Measurements from ENCODE around the gene MITF. TPM values are rescaled to one million over a fixed set of nuclear protein-coding genes. Genes with fewer than 3 reads are reported as not detected.

MITF gene
- polyA plus RNA-seq, 1 donor from 2014 or later = not detected

DNA sequence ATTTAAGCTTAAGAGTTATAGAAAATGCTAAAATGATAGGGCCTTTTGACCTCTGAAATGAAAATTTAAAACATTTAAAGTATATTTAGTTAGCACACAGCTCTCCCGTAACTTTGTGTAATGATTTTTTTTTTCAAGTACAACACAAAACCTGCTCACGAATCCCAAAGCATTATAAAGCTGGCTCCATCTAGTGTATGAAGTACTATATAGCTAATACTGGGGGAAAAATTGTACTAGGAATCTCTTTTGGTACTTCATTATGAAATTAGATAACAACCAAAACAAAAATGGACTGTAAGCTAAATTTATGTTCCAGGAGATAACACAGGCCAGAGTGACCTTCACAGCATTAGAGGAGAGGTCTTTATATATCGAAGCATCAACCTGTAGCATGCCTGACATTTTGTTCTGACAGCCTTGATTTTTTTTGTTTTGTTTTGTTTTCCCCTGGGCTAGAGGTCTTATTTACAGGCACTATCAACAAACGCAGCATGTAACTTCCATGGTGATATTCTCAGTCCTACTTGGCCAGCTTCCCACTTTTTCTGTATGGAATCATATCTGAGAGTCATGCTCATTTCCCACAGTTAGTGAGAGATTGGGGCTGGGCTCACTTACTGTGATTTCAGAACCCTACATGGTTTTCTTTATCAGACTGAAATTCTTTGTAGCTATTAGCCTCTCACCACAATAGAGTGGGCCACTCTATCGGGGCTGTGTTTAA is 116.3 kb downstream of the MITF start:
- H3K27me3 ChIP-seq (ENCODE audit: insufficient read depth, low read depth, low read length) = no peaks in the 10 kb centered on the region
- H3K27ac ChIP-seq (ENCODE audit: low read length) = no peak overlapping the region
- no peak overlapping the region for H3K4me2 ChIP-seq (ENCODE audit: low read length)
- no peak overlapping the region for H3K9ac ChIP-seq (ENCODE audit: low read length)
- no peaks in the 10 kb centered on the region for H3K9me2 ChIP-seq (ENCODE audit: insufficient read depth, low read length)
- TF ChIP-seq SMC3 (conservative IDR thresholded peaks at IDR 0.05; ENCODE audit: poor library complexity) (peak; percentile 56), RAD21 (conservative IDR thresholded peaks at IDR 0.05) (peak; percentile 49)
- TF ChIP-seq, protein P1, sequence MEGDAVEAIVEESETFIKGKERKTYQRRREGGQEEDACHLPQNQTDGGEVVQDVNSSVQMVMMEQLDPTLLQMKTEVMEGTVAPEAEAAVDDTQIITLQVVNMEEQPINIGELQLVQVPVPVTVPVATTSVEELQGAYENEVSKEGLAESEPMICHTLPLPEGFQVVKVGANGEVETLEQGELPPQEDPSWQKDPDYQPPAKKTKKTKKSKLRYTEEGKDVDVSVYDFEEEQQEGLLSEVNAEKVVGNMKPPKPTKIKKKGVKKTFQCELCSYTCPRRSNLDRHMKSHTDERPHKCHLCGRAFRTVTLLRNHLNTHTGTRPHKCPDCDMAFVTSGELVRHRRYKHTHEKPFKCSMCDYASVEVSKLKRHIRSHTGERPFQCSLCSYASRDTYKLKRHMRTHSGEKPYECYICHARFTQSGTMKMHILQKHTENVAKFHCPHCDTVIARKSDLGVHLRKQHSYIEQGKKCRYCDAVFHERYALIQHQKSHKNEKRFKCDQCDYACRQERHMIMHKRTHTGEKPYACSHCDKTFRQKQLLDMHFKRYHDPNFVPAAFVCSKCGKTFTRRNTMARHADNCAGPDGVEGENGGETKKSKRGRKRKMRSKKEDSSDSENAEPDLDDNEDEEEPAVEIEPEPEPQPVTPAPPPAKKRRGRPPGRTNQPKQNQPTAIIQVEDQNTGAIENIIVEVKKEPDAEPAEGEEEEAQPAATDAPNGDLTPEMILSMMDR (IDR thresholded peaks at IDR 0.05; ENCODE audit: poor library complexity, severe bottlenecking) = peak; percentile 56
- TF ChIP-seq, protein P2, sequence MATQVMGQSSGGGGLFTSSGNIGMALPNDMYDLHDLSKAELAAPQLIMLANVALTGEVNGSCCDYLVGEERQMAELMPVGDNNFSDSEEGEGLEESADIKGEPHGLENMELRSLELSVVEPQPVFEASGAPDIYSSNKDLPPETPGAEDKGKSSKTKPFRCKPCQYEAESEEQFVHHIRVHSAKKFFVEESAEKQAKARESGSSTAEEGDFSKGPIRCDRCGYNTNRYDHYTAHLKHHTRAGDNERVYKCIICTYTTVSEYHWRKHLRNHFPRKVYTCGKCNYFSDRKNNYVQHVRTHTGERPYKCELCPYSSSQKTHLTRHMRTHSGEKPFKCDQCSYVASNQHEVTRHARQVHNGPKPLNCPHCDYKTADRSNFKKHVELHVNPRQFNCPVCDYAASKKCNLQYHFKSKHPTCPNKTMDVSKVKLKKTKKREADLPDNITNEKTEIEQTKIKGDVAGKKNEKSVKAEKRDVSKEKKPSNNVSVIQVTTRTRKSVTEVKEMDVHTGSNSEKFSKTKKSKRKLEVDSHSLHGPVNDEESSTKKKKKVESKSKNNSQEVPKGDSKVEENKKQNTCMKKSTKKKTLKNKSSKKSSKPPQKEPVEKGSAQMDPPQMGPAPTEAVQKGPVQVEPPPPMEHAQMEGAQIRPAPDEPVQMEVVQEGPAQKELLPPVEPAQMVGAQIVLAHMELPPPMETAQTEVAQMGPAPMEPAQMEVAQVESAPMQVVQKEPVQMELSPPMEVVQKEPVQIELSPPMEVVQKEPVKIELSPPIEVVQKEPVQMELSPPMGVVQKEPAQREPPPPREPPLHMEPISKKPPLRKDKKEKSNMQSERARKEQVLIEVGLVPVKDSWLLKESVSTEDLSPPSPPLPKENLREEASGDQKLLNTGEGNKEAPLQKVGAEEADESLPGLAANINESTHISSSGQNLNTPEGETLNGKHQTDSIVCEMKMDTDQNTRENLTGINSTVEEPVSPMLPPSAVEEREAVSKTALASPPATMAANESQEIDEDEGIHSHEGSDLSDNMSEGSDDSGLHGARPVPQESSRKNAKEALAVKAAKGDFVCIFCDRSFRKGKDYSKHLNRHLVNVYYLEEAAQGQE (IDR thresholded peaks at IDR 0.05; ENCODE audit: borderline replicate concordance) = no peak
- no peaks in the 10 kb centered on the region for H3K36me3 ChIP-seq (ENCODE audit: insufficient read depth, low read length)
- no peaks in the 10 kb centered on the region for H3K9me3 ChIP-seq (ENCODE audit: low read length)
- H2AFZ ChIP-seq (ENCODE audit: low read depth, low read length) = no peak overlapping the region
- H3K79me2 ChIP-seq (replicated peaks; ENCODE audit: insufficient read depth, low read length) = no peaks in the 10 kb centered on the region
- no peaks in the 10 kb centered on the region for H3F3A ChIP-seq (ENCODE audit: insufficient read depth, low read length, poor library complexity, severe bottlenecking)
- H3K4me3 ChIP-seq (ENCODE audit: low read length) = no peak overlapping the region
- no peaks in the 10 kb centered on the region for H4K20me1 ChIP-seq (ENCODE audit: insufficient read depth)

DNA sequence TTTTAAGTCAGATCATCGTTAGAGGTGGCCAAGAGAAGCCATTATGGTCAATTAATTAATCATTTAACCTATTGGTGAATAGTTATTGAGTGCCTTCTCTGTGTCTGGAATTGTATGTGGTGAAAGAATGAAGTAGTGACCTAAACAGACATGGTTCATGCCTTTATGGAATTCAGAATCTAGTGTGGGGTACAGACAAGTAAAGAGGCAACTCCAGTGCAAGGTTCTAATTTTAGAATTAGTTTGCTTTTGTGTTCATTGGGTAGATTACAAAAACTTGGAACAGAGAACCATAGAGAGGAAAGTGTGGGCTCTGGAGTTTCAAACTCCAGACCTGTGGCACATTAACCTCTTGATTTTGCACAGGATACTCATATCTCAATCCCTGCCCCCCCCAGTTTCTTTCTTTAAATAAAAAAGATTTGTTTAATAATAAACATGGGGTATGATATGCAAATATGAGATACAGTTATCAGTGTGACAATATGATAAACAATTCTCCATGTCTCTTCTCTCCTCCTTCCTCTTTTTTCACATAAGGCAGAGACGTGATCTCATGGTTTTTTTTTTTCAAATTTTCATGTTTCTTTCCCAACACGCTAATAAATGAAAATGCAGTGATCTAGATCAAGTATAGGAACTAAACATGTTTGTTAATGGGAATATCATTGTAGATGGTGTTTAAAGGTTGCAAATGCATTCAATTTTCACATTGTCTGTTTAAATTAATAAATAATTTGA is 117.9 kb downstream of the MITF start:
- Histone ChIP-seq H4K20me1 (ENCODE audit: insufficient read depth) (no peaks in the 10 kb centered on the region), H2AFZ (ENCODE audit: low read depth, low read length) (no peak overlapping the region), H3K4me2 (ENCODE audit: low read length) (no peak overlapping the region), H3K9me3 (ENCODE audit: low read length) (no peaks in the 10 kb centered on the region), H3K36me3 (ENCODE audit: insufficient read depth, low read length) (no peaks in the 10 kb centered on the region), H3K79me2 (replicated peaks; ENCODE audit: insufficient read depth, low read length) (no peaks in the 10 kb centered on the region), H3K27ac (ENCODE audit: low read length) (no peak overlapping the region), H3F3A (ENCODE audit: insufficient read depth, low read length, poor library complexity, severe bottlenecking) (no peaks in the 10 kb centered on the region), H3K4me3 (ENCODE audit: low read length) (no peak overlapping the region), H3K27me3 (ENCODE audit: insufficient read depth, low read depth, low read length) (no peaks in the 10 kb centered on the region), H3K9me2 (ENCODE audit: insufficient read depth, low read length) (no peaks in the 10 kb centered on the region), H3K9ac (ENCODE audit: low read length) (no peak overlapping the region)
- TF ChIP-seq TAF1 (IDR thresholded peaks at IDR 0.05; ENCODE audit: low read depth) (no peak), MXI1 (conservative IDR thresholded peaks at IDR 0.05; ENCODE audit: poor library complexity, severe bottlenecking) (no peak), EZH2 (IDR thresholded peaks at IDR 0.05; ENCODE audit: borderline replicate concordance, insufficient read depth, low read length, poor library complexity, severe bottlenecking) (no peak), RAD21 (conservative IDR thresholded peaks at IDR 0.05) (no peak), EP300 (conservative IDR thresholded peaks at IDR 0.05; ENCODE audit: poor library complexity, severe bottlenecking) (no peak), SMC3 (conservative IDR thresholded peaks at IDR 0.05; ENCODE audit: poor library complexity) (no peak), POLR2AphosphoS5 (IDR thresholded peaks at IDR 0.05) (no peak)
- TF ChIP-seq, protein P2 (IDR thresholded peaks at IDR 0.05; ENCODE audit: borderline replicate concordance) = no peak
- TF ChIP-seq, protein P1 (IDR thresholded peaks at IDR 0.05; ENCODE audit: poor library complexity, severe bottlenecking) = no peak
